PC-3 (cell line): ENCODE results near the gene DKK1.

ENCODE experiments used
- CTCF ChIP-seq: fragments of 300-600 bp; sonication (generic); conservative IDR thresholded peaks from 2 replicates; pipeline ENCODE4 v1.5.1; 2017; ENCODE audit warnings: antibody characterized with exemption, low read depth, mild to moderate bottlenecking, low read length
- EZH2 ChIP-seq: fragments of 300-600 bp; sonication (generic); IDR thresholded peaks from one replicate; pipeline ENCODE4 v1.6.1; 2017; ENCODE audit warnings: antibody characterized with exemption, mild to moderate bottlenecking, low read length; ENCODE audit not compliant: unreplicated experiment
- EZH2phosphoT487 ChIP-seq: fragments of 300-600 bp; sonication (generic); IDR thresholded peaks from 2 replicates; pipeline ENCODE4 v1.6.1; 2018; ENCODE audit warnings: mild to moderate bottlenecking, antibody characterized with exemption, low read length, borderline replicate concordance

- TF ChIP-seq CTCF: no peak
- TF ChIP-seq EZH2: no peak
- no peak for TF ChIP-seq EZH2phosphoT487
Measured at GRCh38 chr10:52335665-52336064, 21.6 kb downstream of the DKK1 start.
